HG03432 (cell line): Measurements from ENCODE around the gene PKP3.
"Not testable (repeated sequence)": the region's sequence is repeated elsewhere in the genome, so short reads cannot be mapped to it uniquely, and the experiment has no call there.

Source experiments
- ATAC-seq: cut with Tn5 transposase; IDR thresholded peaks from one replicate; pipeline ENCODE4 v1.9.1; 2021; ENCODE audit warnings: mild to moderate bottlenecking, moderate library complexity; ENCODE audit not compliant: unreplicated experiment

Gene PKP3

GRCh38 chr11:376531-377173 lies 17.4 kb upstream of the PKP3 start:
- ATAC-seq: no peak

GRCh38 chr11:377174-377865 lies 16.7 kb upstream of the PKP3 start:
- no peak for ATAC-seq

DNA sequence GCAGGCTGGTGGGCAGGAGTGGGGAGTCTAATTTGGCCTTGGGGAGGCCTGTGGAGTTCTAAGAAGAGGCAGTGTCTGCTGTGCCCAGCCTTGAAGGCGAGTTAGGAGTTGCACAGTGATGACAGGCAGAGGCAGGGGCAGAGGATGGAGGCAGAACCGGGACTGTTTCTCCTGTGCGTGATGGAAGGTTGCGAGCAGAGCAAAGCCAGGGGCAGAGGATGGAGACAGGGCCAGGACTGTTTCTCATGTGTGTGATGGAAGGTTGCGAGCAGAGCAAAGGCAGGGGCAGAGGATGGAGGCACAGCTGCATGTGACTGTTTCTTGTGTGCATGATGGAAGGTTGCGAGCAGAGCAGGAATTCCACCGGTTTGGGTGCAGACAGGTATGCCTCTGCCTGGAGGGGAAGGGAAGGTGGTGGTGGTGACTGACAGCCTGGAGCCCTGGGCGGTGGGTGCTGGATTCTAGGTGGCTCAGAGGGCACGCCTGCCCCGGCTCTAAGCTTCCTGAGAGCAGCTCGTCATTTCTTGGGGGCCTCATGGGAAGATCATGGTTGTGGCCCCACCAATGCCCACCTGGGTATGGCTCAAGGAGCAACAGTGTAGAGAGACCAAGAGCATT lies 16.0 kb upstream of the PKP3 start:
- ATAC-seq: no peak

- no peak for ATAC-seq
Observed at GRCh38 chr11:379205-380094, 14.6 kb upstream of the PKP3 start.

DNA sequence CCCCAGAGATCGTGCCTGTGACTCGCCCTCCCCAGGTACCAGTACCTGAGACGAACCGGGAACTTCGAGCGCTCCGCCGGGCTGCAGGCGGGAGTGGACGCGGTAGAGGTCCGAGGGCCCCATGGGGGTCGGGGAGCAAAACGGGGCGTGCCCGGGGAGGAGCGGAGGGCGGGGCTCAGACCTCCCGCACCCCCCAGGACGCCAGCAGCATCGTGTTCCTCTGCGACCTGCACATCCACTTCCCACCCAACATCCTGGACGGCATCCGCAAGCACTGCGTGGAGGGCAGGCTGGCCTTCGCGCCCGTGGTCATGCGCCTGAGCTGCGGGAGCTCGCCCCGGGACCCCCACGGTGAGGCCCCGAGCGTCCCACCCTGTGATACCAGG lies 13.9 kb upstream of the PKP3 start:
- no peak for ATAC-seq

GRCh38 chr11:380491-380890 lies 13.5 kb upstream of the PKP3 start:
- ATAC-seq: no peak

DNA sequence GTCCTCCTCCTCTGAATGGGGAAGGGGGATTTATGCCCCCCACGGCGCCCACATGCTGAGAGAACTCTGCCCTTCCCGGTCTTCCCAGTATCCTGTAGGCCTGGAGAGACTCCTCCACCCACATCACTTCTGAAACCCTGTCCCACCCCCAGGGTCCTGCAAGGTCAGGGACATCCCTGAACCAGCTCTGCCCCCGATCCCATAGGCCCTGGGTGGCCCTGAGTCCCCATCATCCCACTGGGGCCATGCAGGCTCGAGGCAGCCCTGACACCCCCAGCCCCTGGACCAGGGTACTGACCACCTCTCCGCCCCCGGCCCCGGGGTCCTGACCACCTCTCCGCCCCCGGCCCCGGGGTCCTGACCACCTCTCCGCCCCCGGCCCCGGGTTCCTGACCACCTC lies 13.0 kb upstream of the PKP3 start:
- ATAC-seq: no peak

GRCh38 chr11:381501-382072 lies 12.4 kb upstream of the PKP3 start:
- no peak for ATAC-seq

DNA sequence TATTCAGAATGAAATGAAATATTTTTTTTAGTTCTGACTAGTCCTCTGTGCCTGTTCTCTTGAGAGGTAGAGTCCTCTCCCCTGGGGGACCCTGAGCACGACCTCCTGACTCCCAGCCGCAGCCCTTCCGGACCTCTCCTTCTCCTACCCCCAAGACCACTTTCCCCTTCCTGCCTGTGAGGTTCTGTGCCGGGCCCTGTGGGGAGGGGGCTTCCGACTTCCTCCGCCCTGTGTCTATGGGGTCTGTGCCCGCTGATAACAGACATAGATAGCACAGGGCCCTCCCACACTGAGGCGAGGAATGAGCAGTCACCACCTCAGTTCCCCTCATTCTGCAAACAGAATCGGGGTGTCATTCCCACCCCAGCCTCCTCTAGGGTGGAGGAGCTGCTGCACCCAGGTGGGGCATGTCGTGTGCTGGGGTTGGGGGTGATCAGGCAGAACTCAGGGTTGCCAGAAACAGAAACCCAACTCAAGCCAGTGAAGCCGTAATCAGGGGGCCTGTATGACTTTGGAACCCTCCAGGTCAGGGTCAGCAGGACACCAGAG lies 11.9 kb upstream of the PKP3 start:
- no peak for ATAC-seq

- no peak for ATAC-seq
Observed at GRCh38 chr11:383431-383830, 10.6 kb upstream of the PKP3 start.

DNA sequence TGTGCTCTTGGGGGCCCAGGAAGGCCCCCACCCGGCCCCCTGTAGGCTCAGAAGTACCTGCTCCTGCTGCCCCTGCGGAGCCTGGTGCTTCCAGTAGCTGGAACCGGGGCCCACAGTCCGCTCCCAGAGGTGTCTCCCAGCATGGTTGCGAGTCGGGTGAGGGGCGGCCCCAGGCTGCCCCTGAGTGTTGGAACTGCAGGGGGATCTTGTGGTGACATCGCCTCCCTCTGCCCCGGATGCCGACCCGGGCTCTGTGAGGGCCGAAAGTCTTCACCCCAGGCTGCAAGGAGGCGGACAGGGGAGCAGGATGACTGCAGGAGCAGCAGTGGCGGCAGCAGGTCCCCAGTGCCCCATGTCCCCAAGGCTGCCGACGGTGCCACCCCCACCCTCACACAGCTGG lies 9.5 kb upstream of the PKP3 start:
- no peak for ATAC-seq

DNA sequence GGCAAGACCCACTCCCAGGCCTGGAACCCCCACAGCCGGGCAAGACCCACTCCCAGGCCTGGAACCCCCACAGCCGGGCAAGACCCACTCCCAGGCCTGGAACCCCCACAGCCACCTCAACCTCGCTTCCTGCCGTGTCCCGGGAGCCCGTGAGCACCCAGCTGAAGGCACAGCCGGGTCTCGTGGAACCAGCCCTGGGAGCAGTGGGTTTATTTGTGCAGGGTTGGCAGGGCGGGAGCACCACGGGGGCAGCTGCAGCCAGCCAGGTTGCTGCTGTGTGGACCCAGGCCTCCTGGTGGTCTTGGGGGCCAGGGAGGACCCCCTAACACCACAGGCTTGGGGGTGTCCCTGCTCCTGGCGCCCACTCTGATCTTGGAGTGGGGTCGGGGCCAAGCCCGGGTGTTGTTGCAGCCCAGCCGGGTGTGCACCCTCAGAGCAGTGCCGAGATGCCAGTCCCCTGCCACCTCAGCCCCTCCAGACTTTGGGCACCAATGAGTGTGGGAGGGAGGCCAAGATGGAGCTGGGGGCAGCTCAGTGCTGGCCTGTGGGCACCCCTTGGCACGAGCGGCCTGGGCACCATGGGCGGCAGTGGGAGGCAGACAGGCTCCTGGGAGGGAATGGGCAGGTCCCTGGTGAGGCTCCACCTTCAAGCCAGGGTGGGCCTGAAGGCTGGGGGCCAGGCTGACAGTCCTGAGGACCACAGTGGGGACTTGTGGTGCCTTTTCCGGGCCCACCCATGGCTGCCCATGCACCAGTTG lies 8.2 kb upstream of the PKP3 start:
- no peak for ATAC-seq

DNA sequence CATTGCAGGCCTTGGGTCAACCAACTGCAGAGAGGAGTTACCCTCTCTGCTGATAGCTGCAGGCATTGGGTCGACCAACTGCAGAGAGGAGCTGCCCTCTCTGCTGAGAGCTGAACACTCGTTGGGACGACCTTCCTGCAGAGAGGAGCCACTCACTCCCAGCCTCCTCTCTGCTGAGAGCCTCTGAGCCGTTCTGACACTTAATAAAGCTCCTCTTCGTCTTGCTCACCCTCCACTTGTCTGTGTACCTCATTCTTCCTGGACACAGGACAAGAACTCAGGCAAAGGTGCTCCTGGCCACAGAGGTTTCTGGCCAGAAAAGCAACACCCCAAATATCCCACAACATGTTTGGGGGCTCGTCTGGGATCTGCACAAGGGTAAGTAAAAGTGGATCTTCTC lies 7.5 kb upstream of the PKP3 start:
- no peak for ATAC-seq

DNA sequence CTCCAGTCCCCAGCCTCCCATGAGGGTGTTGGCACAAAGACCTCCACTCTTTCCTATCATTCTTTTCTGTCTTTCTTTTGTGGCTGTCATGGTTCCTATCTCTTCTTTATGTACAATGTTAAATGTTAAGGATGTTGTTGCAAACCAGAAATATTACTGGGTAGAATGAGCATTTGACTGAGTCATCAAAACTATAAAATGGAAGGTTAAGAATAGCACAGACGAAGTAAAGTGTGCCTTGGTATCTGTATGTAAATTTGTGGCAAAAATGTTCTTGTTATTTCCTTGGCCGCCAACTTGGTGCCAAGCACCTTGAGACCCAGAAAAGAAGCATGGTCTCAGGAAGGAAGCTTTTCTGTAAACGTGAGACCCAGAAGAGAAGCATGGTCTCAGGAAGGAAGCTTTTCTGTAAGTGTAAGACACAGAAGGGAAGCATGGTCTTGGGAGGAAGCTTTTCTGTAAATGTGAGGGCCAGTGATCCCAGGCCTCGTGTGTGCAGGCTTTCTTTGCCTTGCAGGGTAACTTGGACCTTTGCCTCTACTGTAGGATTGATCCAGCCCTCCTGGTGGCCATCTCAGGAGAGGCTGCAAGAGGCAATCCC lies 6.7 kb upstream of the PKP3 start:
- ATAC-seq: no peak

DNA sequence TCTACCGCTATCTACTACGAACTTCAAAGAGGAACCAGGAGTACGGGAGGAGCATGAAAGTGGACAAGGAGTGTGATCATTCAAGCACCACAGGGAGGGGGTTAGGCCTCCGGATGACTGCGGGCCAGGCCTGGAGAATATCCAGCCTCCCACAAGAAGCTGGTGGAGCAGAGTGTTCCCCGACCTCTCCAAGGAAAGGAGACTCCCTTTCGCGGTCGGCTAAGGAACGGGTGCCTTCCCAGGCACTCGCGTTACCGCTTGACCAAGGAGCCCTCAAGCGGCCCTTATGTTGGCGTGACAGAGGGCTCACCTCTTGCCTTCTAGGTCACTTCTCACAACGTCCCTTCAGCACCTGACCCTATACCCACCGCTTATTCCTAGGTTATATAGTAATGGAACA lies 4.6 kb upstream of the PKP3 start:
- not testable (repeated sequence) for ATAC-seq

GRCh38 chr11:390175-390574 lies 3.8 kb upstream of the PKP3 start:
- no peak for ATAC-seq

- ATAC-seq: no peak
Observed at GRCh38 chr11:391117-392017, 2.6 kb upstream of the PKP3 start.

DNA sequence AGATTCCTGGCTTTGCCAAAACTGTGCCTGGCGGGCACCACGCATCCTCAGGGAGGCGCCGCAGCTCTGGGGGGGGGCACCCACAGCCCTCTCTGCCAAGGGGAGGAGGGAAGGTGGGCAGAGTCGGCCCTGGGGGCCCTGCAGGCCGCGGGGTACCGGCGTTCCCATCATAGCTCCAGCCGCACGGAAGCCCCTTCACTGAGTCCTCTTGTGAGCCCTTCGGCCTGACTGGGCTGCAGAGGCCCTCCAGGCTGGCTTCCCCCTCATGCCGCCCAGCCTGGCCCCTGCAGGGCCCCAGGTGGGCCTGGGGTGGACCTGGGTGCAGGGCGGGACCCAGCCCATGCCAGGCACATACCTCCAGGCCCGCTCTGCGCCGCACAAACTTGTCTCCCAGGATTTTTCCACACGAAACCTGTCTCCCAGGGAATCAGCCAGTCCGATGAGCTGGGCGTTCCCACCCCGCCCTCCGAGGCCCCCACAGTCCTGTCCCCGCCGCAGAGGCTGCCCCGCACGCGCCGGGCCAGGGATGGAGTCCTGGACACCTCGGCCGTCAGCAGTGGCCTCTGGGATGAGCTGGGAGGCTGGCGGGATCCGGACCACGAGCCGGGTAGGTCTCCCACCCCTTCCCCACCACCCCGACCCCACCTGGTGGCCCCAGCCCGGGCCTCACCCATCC lies 1.8 kb upstream of the PKP3 start:
- ATAC-seq: no peak
